CD14-positive monocyte (primary cell): ENCODE results near the gene RAP2A. TPM values are rescaled to one million over a fixed set of nuclear protein-coding genes. Genes with fewer than 3 reads are reported as not detected.

ENCODE experiments used
- DNase-seq, 3 donors: peaks; one replicate each; pipeline ENCODE4 v3.0.0-alpha.2; 2011 to 2022
- H2AFZ ChIP-seq: 2 replicates; pipeline ENCODE4 v1.6.0; 2012; ENCODE audit warnings: mild to moderate bottlenecking, low read depth, low read length, inconsistent platforms; ENCODE audit not compliant: insufficient read depth, poor library complexity, severe bottlenecking
- H3K27ac ChIP-seq, 2 donors: 1 replicate in 1 of 2; 2 replicates in 1 of 2; pipeline ENCODE4 v1.5.1; 2012 to 2013; ENCODE audit warnings: low read length in 2 of 2, control low read depth in 1 of 2, inconsistent platforms in 1 of 2, low read depth in 1 of 2, mild to moderate bottlenecking in 1 of 2
- H3K27me3 ChIP-seq, 2 donors: one replicate each; pipeline versions ENCODE4 v1.6.0 to v1.6.1; 2011 to 2013; ENCODE audit warnings: low read length in 2 of 2; ENCODE audit not compliant: control insufficient read depth in 2 of 2, insufficient read depth in 2 of 2
- H3K36me3 ChIP-seq, 2 donors: replicated peaks in 1 of 2; 1 replicate in 1 of 2; 2 replicates in 1 of 2; pipeline versions ENCODE4 v1.5.1 to v1.6.1; 2012 to 2013; ENCODE audit warnings: low read length in 2 of 2, control low read depth in 1 of 2, inconsistent platforms in 1 of 2, mild to moderate bottlenecking in 1 of 2; ENCODE audit not compliant: insufficient read depth in 2 of 2, control insufficient read depth in 1 of 2
- H3K4me1 ChIP-seq, 2 donors: 1 replicate in 1 of 2; 2 replicates in 1 of 2; pipeline versions ENCODE4 v1.5.1 to v1.6.1; 2012 to 2013; ENCODE audit warnings: low read length in 2 of 2, control low read depth in 1 of 2, inconsistent platforms in 1 of 2, mild to moderate bottlenecking in 1 of 2, moderate library complexity in 1 of 2; ENCODE audit not compliant: insufficient read depth in 2 of 2, control insufficient read depth in 1 of 2
- H3K4me2 ChIP-seq: replicated peaks from 2 replicates; pipeline ENCODE3; 2012; ENCODE audit warnings: low read length, moderate library complexity, mild to moderate bottlenecking; ENCODE audit not compliant: poor library complexity, severe bottlenecking; ENCODE audit errors: extremely low read depth
- H3K4me3 ChIP-seq, 3 experiments: fragments of 200-600 bp in 1 of 3; sonication (generic) in 1 of 3; replicated peaks in 1 of 3; 1 replicate in 2 of 3; 2 replicates in 1 of 3; pipeline ENCODE4 v1.5.1; 2011 to 2013; ENCODE audit warnings: low read length in 3 of 3, mild to moderate bottlenecking in 3 of 3, control low read depth in 2 of 3, low read depth in 2 of 3, inconsistent platforms in 1 of 3, moderate library complexity in 1 of 3
- H3K79me2 ChIP-seq: 2 replicates; pipeline ENCODE4 v1.6.0; 2012; ENCODE audit warnings: mild to moderate bottlenecking, control low read depth, inconsistent platforms, low read length, moderate library complexity; ENCODE audit not compliant: insufficient read depth
- H3K9ac ChIP-seq: 2 replicates; pipeline ENCODE4 v1.6.0; 2017; ENCODE audit warnings: low read length, mild to moderate bottlenecking; ENCODE audit not compliant: insufficient read depth, poor library complexity, severe bottlenecking
- H3K9me3 ChIP-seq, 2 donors: replicated peaks in 1 of 2; 1 replicate in 1 of 2; 2 replicates in 1 of 2; pipeline versions ENCODE4 v1.5.1 to v1.6.1; 2012 to 2013; ENCODE audit warnings: low read length in 2 of 2, control low read depth in 1 of 2; ENCODE audit not compliant: control insufficient read depth in 1 of 2, insufficient read depth in 1 of 2
- H4K20me1 ChIP-seq: 2 replicates; pipeline ENCODE4 v1.6.0; 2012; ENCODE audit warnings: mild to moderate bottlenecking, low read length, control low read depth, moderate library complexity; ENCODE audit not compliant: insufficient read depth
- H3K27ac Mint-ChIP-seq, 7 donors: one replicate each; pipeline ENCODE4 v1.8.0; 2020; ENCODE audit warnings: mild to moderate bottlenecking in 7 of 7, mixed read lengths in 7 of 7, moderate library complexity in 6 of 7, inconsistent platforms in 2 of 7
- H3K27me3 Mint-ChIP-seq, 3 donors: one replicate each; pipeline ENCODE4 v1.8.0; 2021 to 2022; ENCODE audit warnings: low read depth in 3 of 3, mild to moderate bottlenecking in 3 of 3, mixed read lengths in 3 of 3, moderate library complexity in 3 of 3, inconsistent platforms in 1 of 3
- H3K36me3 Mint-ChIP-seq, 2 donors: one replicate each; pipeline ENCODE4 v1.8.0; 2020; ENCODE audit warnings: mixed read lengths in 2 of 2, inconsistent platforms in 1 of 2, mild to moderate bottlenecking in 1 of 2
- H3K4me1 Mint-ChIP-seq: one replicate; pipeline ENCODE4 v1.8.0; 2020; ENCODE audit warnings: mild to moderate bottlenecking, mixed read lengths
- H3K4me3 Mint-ChIP-seq, 2 donors: one replicate each; pipeline ENCODE4 v1.8.0; 2020; ENCODE audit warnings: mild to moderate bottlenecking in 2 of 2, mixed read lengths in 2 of 2, moderate library complexity in 1 of 2
- H3K9me3 Mint-ChIP-seq, 7 donors: one replicate each; pipeline ENCODE4 v1.8.0; 2020 to 2022; ENCODE audit warnings: mixed read lengths in 7 of 7, mild to moderate bottlenecking in 6 of 7, moderate library complexity in 6 of 7, inconsistent platforms in 2 of 7
- CTCF ChIP-seq: fragments of 200-600 bp; IDR thresholded peaks from one replicate; pipeline ENCODE4 v1.8.0; 2022; ENCODE audit warnings: antibody characterized with exemption, mild to moderate bottlenecking
- WGBS: methylation state at CpG from one replicate; pipeline ENCODE4 v1.1.5; 2013; ENCODE audit warnings: missing lambda C conversion rate; ENCODE audit not compliant: insufficient coverage; 5-methylcytosine and 5-hydroxymethylcytosine counted together
- intact Hi-C, 2 donors: fragments of 100-400 bp; cut with micrococcal nuclease; formaldehyde crosslinking; loops; one replicate each; pipeline versions ENCODE4 v1.15.0 to v1.15.1; 2023
- polyA plus RNA-seq, 3 donors: library from polyadenylated mRNA; depleted of rRNA in 1 of 3; unstranded in 2 of 3; stranded (reverse) in 1 of 3; fragments of 300-500 nt in 2 of 3; fragments of >200 nt in 1 of 3; fragmentation: Illumina TruSeq in 2 of 3; gene quantifications; 1 replicate in 2 of 3; 2 replicates in 1 of 3; pipeline ENCODE4 v1.2.3, GENCODE V29; 2012 to 2021

The RAP2A gene
- polyA plus RNA-seq, 3 donors, result 2.3 to 5.3 (median 4.5) TPM

- peaks cover 6% of the 10 kb centered on the region for H3K79me2 ChIP-seq
- DNase-seq, result no peak
- no peaks in the 10 kb centered on the region for H3K9me3 ChIP-seq
- H3K27me3 ChIP-seq, result no peaks in the 10 kb centered on the region
- no peaks in the 10 kb centered on the region for H3K36me3 ChIP-seq
- H3K4me3 ChIP-seq, result peak overlapping the region in 1 of 3 experiments; percentile 18
- Mint-ChIP-seq H3K27ac (peak overlapping the region in 3 of 7 donors; percentile 19 to 36 (median 33)), H3K9me3 (peaks cover 0 to 4% (median 0%) of the 10 kb centered on the region in 7 donors), H3K27me3 (no peaks in the 10 kb centered on the region), H3K36me3 (peaks cover 18 to 23% of the 10 kb centered on the region in 2 donors), H3K4me1 (peaks cover 49% of the 10 kb centered on the region), H3K4me3 (no peak overlapping the region)
- H4K20me1 ChIP-seq, result no peaks in the 10 kb centered on the region
- H3K27ac ChIP-seq, result peak overlapping the region in 1 of 2 donors; percentile 56
- peaks cover 51 to 53% of the 10 kb centered on the region in 2 donors for H3K4me1 ChIP-seq
- H3K9ac ChIP-seq, result no peak overlapping the region
- intact Hi-C loops, result loop anchor here in 1 of 2 donors (10.0 kb wide), 1 partner anchor 50 kb away; the partner anchor contains the start of gene RAP2A
- H2AFZ ChIP-seq, result no peak overlapping the region
- no peak overlapping the region for H3K4me2 ChIP-seq
- TF ChIP-seq CTCF, result no peak
Measured at GRCh38 chr13:97385146-97385545, 48.8 kb upstream of the RAP2A start.

GRCh38 chr13:97385854-97386253, 48.1 kb upstream of the RAP2A start:
- H3K27ac Mint-ChIP-seq, result peak overlapping the region; percentile 87 to 98 (median 95)
- intact Hi-C loops, result loop anchor here in 1 of 2 donors (10.0 kb wide), 1 partner anchor 49 kb away; the partner anchor contains the start of gene RAP2A
- Histone ChIP-seq H3K36me3 (no peaks in the 10 kb centered on the region), H3K9ac (no peak overlapping the region), H3K4me3 (no peak overlapping the region), H3K79me2 (peaks cover 6% of the 10 kb centered on the region), H3K4me2 (no peak overlapping the region), H4K20me1 (no peaks in the 10 kb centered on the region), H2AFZ (no peak overlapping the region), H3K27ac (peak overlapping the region; percentile 61 to 87), H3K4me1 (peaks cover 51 to 53% of the 10 kb centered on the region in 2 donors), H3K9me3 (no peaks in the 10 kb centered on the region), H3K27me3 (no peaks in the 10 kb centered on the region)
- H3K9me3 Mint-ChIP-seq, result peaks cover 0 to 4% (median 0%) of the 10 kb centered on the region in 7 donors
- whole genome bisulfite sequencing, result no CpG with 5 or more reads among the region's 3 CpGs
- H3K36me3 Mint-ChIP-seq, result peaks cover 16 to 17% of the 10 kb centered on the region in 2 donors
- peaks cover 49% of the 10 kb centered on the region for H3K4me1 Mint-ChIP-seq
- peak in 2 of 3 donors; percentile 18 to 27 for DNase-seq
- no peaks in the 10 kb centered on the region for H3K27me3 Mint-ChIP-seq
- no peak overlapping the region for H3K4me3 Mint-ChIP-seq
- TF ChIP-seq CTCF, result no peak
